GM06990 (cell line): ENCODE measurements around the gene AOC2.
"Not testable (repeated sequence)": the region's sequence is repeated elsewhere in the genome, so short reads cannot be mapped to it uniquely, and the experiment has no call there.

Experiments used
- DNase-seq: peaks from one replicate; pipeline ENCODE4 v3.0.0-alpha.2; 2011; ENCODE audit not compliant: insufficient read length; ENCODE audit errors: extremely low read depth
- H3K27me3 ChIP-seq: replicated peaks from 2 replicates; pipeline ENCODE4 v1.6.0; 2011; ENCODE audit warnings: low read length; ENCODE audit not compliant: control insufficient read depth, insufficient read depth
- H3K36me3 ChIP-seq: 2 replicates; pipeline ENCODE4 v1.5.1; 2011; ENCODE audit warnings: low read length; ENCODE audit not compliant: control insufficient read depth, insufficient read depth
- H3K4me3 ChIP-seq: replicated peaks from 2 replicates; pipeline ENCODE4 v1.5.1; 2011; ENCODE audit warnings: low read depth, mild to moderate bottlenecking, control low read depth, low read length
- TF ChIP-seq, protein P1 (sequence below): IDR thresholded peaks from 2 replicates; pipeline ENCODE4 v1.5.1; 2011; ENCODE audit warnings: low read length, control low read depth, mild to moderate bottlenecking, inconsistent platforms; ENCODE audit not compliant: insufficient read depth, poor library complexity, severe bottlenecking

The AOC2 gene

DNA sequence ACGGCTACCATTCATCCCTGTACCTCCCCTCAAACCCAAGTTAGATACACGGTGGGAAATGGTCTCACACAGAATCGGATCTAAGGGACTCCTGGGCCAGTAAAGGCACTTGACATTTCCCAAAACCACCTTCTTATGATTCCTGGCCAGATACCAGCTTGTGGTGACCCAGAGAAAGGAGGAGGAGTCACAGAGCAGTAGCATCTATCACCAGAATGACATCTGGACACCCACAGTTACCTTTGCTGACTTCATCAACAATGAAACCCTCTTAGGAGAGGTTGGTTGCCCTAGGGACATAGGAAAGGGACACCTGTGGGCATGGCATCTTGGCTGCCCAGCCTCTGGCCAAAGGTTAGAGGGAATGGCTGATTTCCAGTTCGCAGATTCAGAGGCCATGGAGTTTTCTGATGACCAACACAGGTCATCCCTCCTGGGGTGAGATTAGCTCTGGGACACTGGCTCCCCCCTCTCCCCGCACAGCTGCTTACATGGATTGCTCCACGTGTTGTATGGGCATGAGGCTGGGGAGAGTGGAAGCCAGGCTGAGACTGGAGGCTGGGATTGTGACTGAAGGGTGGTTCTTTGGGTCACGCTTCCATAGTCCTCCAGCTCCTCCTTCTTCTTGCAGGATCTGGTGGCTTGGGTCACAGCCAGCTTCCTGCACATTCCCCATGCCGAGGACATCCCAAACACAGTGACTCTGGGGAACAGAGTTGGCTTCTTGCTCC, 5.2 kb downstream of the AOC2 start:
- Histone ChIP-seq H3K27me3 (no peaks in the 10 kb centered on the region), H3K4me3 (no peak overlapping the region), H3K36me3 (peaks cover 6% of the 10 kb centered on the region)
- no peak for DNase-seq
- TF ChIP-seq, protein P1, sequence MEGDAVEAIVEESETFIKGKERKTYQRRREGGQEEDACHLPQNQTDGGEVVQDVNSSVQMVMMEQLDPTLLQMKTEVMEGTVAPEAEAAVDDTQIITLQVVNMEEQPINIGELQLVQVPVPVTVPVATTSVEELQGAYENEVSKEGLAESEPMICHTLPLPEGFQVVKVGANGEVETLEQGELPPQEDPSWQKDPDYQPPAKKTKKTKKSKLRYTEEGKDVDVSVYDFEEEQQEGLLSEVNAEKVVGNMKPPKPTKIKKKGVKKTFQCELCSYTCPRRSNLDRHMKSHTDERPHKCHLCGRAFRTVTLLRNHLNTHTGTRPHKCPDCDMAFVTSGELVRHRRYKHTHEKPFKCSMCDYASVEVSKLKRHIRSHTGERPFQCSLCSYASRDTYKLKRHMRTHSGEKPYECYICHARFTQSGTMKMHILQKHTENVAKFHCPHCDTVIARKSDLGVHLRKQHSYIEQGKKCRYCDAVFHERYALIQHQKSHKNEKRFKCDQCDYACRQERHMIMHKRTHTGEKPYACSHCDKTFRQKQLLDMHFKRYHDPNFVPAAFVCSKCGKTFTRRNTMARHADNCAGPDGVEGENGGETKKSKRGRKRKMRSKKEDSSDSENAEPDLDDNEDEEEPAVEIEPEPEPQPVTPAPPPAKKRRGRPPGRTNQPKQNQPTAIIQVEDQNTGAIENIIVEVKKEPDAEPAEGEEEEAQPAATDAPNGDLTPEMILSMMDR: no peak

DNA sequence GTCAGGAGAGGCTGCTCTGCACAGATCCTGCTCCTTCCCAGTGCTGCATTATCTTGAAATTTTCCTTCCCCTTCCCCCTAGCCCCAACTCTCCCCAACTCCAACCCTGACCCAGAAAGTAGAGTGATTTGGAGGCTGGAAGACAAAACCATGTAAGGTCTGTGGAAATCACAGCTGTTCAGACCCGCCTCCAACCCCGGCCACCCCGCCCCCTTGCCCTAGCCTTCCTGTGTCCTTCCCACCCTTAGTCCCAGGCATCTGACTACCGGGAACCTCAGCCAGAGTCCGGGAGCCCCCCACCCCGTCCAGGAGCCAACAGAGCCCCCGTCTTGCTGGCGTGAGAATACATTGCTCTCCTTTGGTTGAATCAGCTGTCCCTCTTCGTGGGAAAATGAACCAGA, 6.6 kb downstream of the AOC2 start, which contains the start of gene AOC3:
AOC3 (plus strand) TSS at position 246 of the 400 bp plus-strand sequence; CDS start at position 391, 145 bp downstream.
- TF ChIP-seq, protein P1: no peak
- no peak within 1 kb of the TSS for H3K4me3 ChIP-seq

DNA sequence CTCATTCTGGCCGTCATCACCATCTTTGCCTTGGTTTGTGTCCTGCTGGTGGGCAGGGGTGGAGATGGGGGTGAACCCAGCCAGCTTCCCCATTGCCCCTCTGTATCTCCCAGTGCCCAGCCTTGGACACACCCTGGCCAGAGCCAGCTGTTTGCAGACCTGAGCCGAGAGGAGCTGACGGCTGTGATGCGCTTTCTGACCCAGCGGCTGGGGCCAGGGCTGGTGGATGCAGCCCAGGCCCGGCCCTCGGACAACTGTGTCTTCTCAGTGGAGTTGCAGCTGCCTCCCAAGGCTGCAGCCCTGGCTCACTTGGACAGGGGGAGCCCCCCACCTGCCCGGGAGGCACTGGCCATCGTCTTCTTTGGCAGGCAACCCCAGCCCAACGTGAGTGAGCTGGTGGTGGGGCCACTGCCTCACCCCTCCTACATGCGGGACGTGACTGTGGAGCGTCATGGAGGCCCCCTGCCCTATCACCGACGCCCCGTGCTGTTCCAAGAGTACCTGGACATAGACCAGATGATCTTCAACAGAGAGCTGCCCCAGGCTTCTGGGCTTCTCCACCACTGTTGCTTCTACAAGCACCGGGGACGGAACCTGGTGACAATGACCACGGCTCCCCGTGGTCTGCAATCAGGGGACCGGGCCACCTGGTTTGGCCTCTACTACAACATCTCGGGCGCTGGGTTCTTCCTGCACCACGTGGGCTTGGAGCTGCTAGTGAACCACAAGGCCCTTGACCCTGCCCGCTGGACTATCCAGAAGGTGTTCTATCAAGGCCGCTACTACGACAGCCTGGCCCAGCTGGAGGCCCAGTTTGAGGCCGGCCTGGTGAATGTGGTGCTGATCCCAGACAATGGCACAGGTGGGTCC, 7.2 kb downstream of the AOC2 start:
- not testable (repeated sequence) for DNase-seq, H3K36me3 ChIP-seq, H3K27me3 ChIP-seq, H3K4me3 ChIP-seq

More for the DNA sequence above, 6.6 kb downstream of the AOC2 start, which contains the start of gene AOC3:
- H3K36me3 ChIP-seq: no peaks in the 10 kb centered on the region
- H3K27me3 ChIP-seq: no peaks in the 10 kb centered on the region
- DNase-seq: no peak

DNA sequence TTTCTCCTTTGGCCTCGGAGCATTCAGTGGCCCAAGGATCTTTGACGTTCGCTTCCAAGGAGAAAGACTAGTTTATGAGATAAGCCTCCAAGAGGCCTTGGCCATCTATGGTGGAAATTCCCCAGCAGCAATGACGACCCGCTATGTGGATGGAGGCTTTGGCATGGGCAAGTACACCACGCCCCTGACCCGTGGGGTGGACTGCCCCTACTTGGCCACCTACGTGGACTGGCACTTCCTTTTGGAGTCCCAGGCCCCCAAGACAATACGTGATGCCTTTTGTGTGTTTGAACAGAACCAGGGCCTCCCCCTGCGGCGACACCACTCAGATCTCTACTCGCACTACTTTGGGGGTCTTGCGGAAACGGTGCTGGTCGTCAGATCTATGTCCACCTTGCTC, 8.0 kb downstream of the AOC2 start:
- DNase-seq: no peak

DNA sequence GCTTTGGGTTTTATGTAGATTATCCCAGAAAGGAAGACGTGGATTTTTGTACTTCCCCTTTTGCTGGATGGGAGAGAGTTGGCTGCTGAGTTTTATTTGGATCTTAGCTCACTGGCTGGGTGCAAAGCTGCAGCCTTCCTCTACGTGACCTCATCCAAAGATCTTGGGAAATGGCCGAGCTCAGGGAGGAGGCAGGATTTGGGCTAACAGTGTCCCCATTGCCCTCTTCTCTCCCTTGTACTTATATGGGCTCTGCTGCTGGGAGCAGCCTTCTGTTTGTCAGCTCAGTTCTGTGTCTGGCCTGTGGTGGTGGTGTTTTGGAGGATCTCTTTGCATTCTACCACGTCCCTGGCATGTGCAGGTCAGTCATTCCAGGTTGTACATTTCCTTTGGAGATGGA, 8.6 kb downstream of the AOC2 start:
- Histone ChIP-seq H3K36me3 (no peaks in the 10 kb centered on the region), H3K27me3 (no peaks in the 10 kb centered on the region), H3K4me3 (no peak overlapping the region)
- DNase-seq: no peak
- TF ChIP-seq, protein P1: no peak

More for the DNA sequence above, 8.0 kb downstream of the AOC2 start:
- Histone ChIP-seq H3K27me3 (no peaks in the 10 kb centered on the region), H3K4me3 (no peak overlapping the region), H3K36me3 (no peaks in the 10 kb centered on the region)
- TF ChIP-seq, protein P1: no peak

DNA sequence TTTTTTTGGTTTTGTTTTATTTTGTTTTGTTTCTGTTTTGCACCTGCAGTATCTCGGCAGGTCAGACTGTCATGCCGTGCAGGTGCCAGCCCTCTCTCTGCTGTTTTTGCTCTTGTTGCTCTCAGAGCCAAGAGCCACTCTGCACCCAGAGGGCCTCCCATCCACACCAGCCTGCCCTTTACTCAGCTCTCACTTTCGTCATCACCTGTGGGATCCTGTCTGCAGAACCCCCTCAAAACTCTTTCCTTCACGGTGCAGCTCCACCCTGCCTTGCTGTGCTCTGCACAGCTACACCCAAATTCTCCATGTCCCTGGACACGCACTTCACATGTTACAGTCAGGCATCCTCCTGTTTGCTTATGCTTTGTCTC, 9.2 kb downstream of the AOC2 start:
- no peaks in the 10 kb centered on the region for H3K27me3 ChIP-seq
- TF ChIP-seq, protein P1: no peak
- H3K4me3 ChIP-seq: no peak overlapping the region
- no peaks in the 10 kb centered on the region for H3K36me3 ChIP-seq
- DNase-seq: no peak
